Activated naive CD8-positive, alpha-beta T cell treated with anti-CD3 and anti-CD28 coated beads, Interleukin-2, amount 50 U/mL, for 24 hours (primary cell): ENCODE data around the gene UST.
"Not testable (repeated sequence)": the region's sequence is repeated elsewhere in the genome, so short reads cannot be mapped to it uniquely, and the experiment has no call there.

Source experiments
- ATAC-seq: fragments of 150-1000 bp; cut with Tn5 transposase; one replicate; pipeline ENCODE4 v1.10.0; 2021
- DNase-seq: peaks from one replicate; pipeline ENCODE4 v3.0.0; 2021
- H3K27ac Mint-ChIP-seq: one replicate; pipeline ENCODE4 v1.8.0; 2021; ENCODE audit warnings: mild to moderate bottlenecking, mixed read lengths
- H3K27me3 Mint-ChIP-seq: one replicate; pipeline ENCODE4 v1.8.0; 2021; ENCODE audit warnings: mixed read lengths
- H3K36me3 Mint-ChIP-seq: one replicate; pipeline ENCODE4 v1.8.0; 2021; ENCODE audit warnings: low read depth, mixed read lengths
- H3K4me1 Mint-ChIP-seq: one replicate; pipeline ENCODE4 v1.8.0; 2021; ENCODE audit warnings: mixed read lengths
- H3K4me3 Mint-ChIP-seq: one replicate; pipeline ENCODE4 v1.8.0; 2021; ENCODE audit warnings: mild to moderate bottlenecking, moderate library complexity, mixed read lengths
- H3K9me3 Mint-ChIP-seq: one replicate; pipeline ENCODE4 v1.8.0; 2021; ENCODE audit warnings: mixed read lengths

UST gene

GRCh38 chr6:148842296-148843019 is 95.6 kb downstream of the UST start:
- Mint-ChIP-seq H3K27me3 (no peaks in the 10 kb centered on the region), H3K4me1 (peaks cover 5% of the 10 kb centered on the region), H3K9me3 (no peaks in the 10 kb centered on the region), H3K4me3 (no peak overlapping the region), H3K27ac (no peak overlapping the region), H3K36me3 (no peaks in the 10 kb centered on the region)
- ATAC-seq (no peak), DNase-seq (no peak)

GRCh38 chr6:148845464-148845863 is 98.6 kb downstream of the UST start:
- no peaks in the 10 kb centered on the region for H3K36me3 Mint-ChIP-seq
- DNase-seq, result no peak
- H3K27me3 Mint-ChIP-seq, result no peaks in the 10 kb centered on the region
- no peak for ATAC-seq
- peaks cover 9% of the 10 kb centered on the region for H3K4me1 Mint-ChIP-seq
- no peak overlapping the region for H3K4me3 Mint-ChIP-seq
- H3K27ac Mint-ChIP-seq, result no peak overlapping the region
- no peaks in the 10 kb centered on the region for H3K9me3 Mint-ChIP-seq

- no peaks in the 10 kb centered on the region for H3K27me3 Mint-ChIP-seq
- no peaks in the 10 kb centered on the region for H3K9me3 Mint-ChIP-seq
- H3K27ac Mint-ChIP-seq, result no peak overlapping the region
- ATAC-seq (no peak), DNase-seq (no peak)
- peaks cover 9% of the 10 kb centered on the region for H3K4me1 Mint-ChIP-seq
- H3K4me3 Mint-ChIP-seq, result no peak overlapping the region
- H3K36me3 Mint-ChIP-seq, result no peaks in the 10 kb centered on the region
Observed at GRCh38 chr6:148846778-148847761, 100.2 kb downstream of the UST start.

GRCh38 chr6:148848915-148849314 is 102.1 kb downstream of the UST start:
- Mint-ChIP-seq H3K27me3 (no peaks in the 10 kb centered on the region), H3K36me3 (no peaks in the 10 kb centered on the region), H3K4me1 (peaks cover 9% of the 10 kb centered on the region), H3K4me3 (no peak overlapping the region), H3K27ac (no peak overlapping the region), H3K9me3 (no peaks in the 10 kb centered on the region)
- ATAC-seq (no peak), DNase-seq (no peak)

GRCh38 chr6:148849449-148849848 is 102.6 kb downstream of the UST start:
- not testable (repeated sequence) for H3K27ac Mint-ChIP-seq, H3K36me3 Mint-ChIP-seq, ATAC-seq, H3K9me3 Mint-ChIP-seq, H3K4me3 Mint-ChIP-seq, H3K27me3 Mint-ChIP-seq, DNase-seq
- H3K4me1 Mint-ChIP-seq, result peaks cover 14% of the 10 kb centered on the region

GRCh38 chr6:148850964-148851363 is 104.1 kb downstream of the UST start:
- H3K36me3 Mint-ChIP-seq, result no peaks in the 10 kb centered on the region
- no peaks in the 10 kb centered on the region for H3K9me3 Mint-ChIP-seq
- no peak for ATAC-seq
- H3K27me3 Mint-ChIP-seq, result peaks cover 5% of the 10 kb centered on the region
- H3K4me1 Mint-ChIP-seq, result peaks cover 17% of the 10 kb centered on the region
- no peak overlapping the region for H3K27ac Mint-ChIP-seq
- no peak for DNase-seq
- H3K4me3 Mint-ChIP-seq, result no peak overlapping the region

- Mint-ChIP-seq H3K36me3 (no peaks in the 10 kb centered on the region), H3K27me3 (peaks cover 5% of the 10 kb centered on the region), H3K9me3 (no peaks in the 10 kb centered on the region), H3K27ac (no peak overlapping the region), H3K4me3 (no peak overlapping the region), H3K4me1 (peaks cover 16% of the 10 kb centered on the region)
- ATAC-seq, result no peak
- no peak for DNase-seq
Observed at GRCh38 chr6:148851683-148852556, 105.1 kb downstream of the UST start.

- Mint-ChIP-seq H3K36me3 (no peaks in the 10 kb centered on the region), H3K4me3 (no peak overlapping the region), H3K27ac (no peak overlapping the region), H3K9me3 (no peaks in the 10 kb centered on the region), H3K27me3 (peaks cover 5% of the 10 kb centered on the region), H3K4me1 (peaks cover 15% of the 10 kb centered on the region)
- no peak for DNase-seq
- no peak for ATAC-seq
Observed at GRCh38 chr6:148852688-148853087, 105.9 kb downstream of the UST start.

GRCh38 chr6:148853113-148853512 is 106.3 kb downstream of the UST start:
- H3K4me1 Mint-ChIP-seq, result peaks cover 15% of the 10 kb centered on the region
- DNase-seq, H3K36me3 Mint-ChIP-seq, ATAC-seq, H3K27me3 Mint-ChIP-seq, H3K27ac Mint-ChIP-seq, H3K9me3 Mint-ChIP-seq, H3K4me3 Mint-ChIP-seq: not testable (repeated sequence)

- no peaks in the 10 kb centered on the region for H3K9me3 Mint-ChIP-seq
- no peak overlapping the region for H3K4me3 Mint-ChIP-seq
- H3K4me1 Mint-ChIP-seq, result peaks cover 15% of the 10 kb centered on the region
- no peak overlapping the region for H3K27ac Mint-ChIP-seq
- DNase-seq (no peak), ATAC-seq (no peak)
- peaks cover 7% of the 10 kb centered on the region for H3K27me3 Mint-ChIP-seq
- H3K36me3 Mint-ChIP-seq, result no peaks in the 10 kb centered on the region
Observed at GRCh38 chr6:148854096-148854495, 107.3 kb downstream of the UST start.

- ATAC-seq (no peak), DNase-seq (no peak)
- H3K27ac Mint-ChIP-seq, result no peak overlapping the region
- H3K27me3 Mint-ChIP-seq, result peaks cover 7% of the 10 kb centered on the region
- no peak overlapping the region for H3K4me3 Mint-ChIP-seq
- no peaks in the 10 kb centered on the region for H3K9me3 Mint-ChIP-seq
- peaks cover 10% of the 10 kb centered on the region for H3K4me1 Mint-ChIP-seq
- H3K36me3 Mint-ChIP-seq, result no peaks in the 10 kb centered on the region
Observed at GRCh38 chr6:148854992-148855391, 108.2 kb downstream of the UST start.

GRCh38 chr6:148855744-148856143 is 108.9 kb downstream of the UST start:
- Mint-ChIP-seq H3K27ac (no peak overlapping the region), H3K4me1 (peaks cover 10% of the 10 kb centered on the region), H3K4me3 (no peak overlapping the region), H3K27me3 (peaks cover 7% of the 10 kb centered on the region), H3K9me3 (no peaks in the 10 kb centered on the region), H3K36me3 (no peaks in the 10 kb centered on the region)
- ATAC-seq, result no peak
- DNase-seq, result no peak

GRCh38 chr6:148857798-148858390 is 111.1 kb downstream of the UST start:
- DNase-seq (no peak), ATAC-seq (no peak)
- Mint-ChIP-seq H3K27ac (no peak overlapping the region), H3K4me3 (no peak overlapping the region), H3K9me3 (no peaks in the 10 kb centered on the region), H3K36me3 (no peaks in the 10 kb centered on the region), H3K4me1 (peaks cover 10% of the 10 kb centered on the region), H3K27me3 (peaks cover 12% of the 10 kb centered on the region)

GRCh38 chr6:148864132-148864531 is 117.3 kb downstream of the UST start:
- H3K9me3 Mint-ChIP-seq, H3K4me3 Mint-ChIP-seq, DNase-seq, H3K27me3 Mint-ChIP-seq, H3K36me3 Mint-ChIP-seq, H3K27ac Mint-ChIP-seq, ATAC-seq: not testable (repeated sequence)
- peaks cover 26% of the 10 kb centered on the region for H3K4me1 Mint-ChIP-seq
